A549 (cell line): ENCODE results near the gene CADM1. TPM values are rescaled to one million over a fixed set of nuclear protein-coding genes. Genes with fewer than 3 reads are reported as not detected.

Experiments
- ATAC-seq, 2 experiments: fragments of 200-7000 bp in 1 of 2; fragments of >200 bp in 1 of 2; cut with Nextera tagmentation in 1 of 2; cut with Tn5 transposase in 1 of 2; 3 replicates each; pipeline versions ENCODE4 v1.8.0 to v1.9.1; 2018 to 2020; ENCODE audit warnings: mild to moderate bottlenecking in 1 of 2, moderate library complexity in 1 of 2
- CTCF ChIA-PET: fragments of 300-600 bp; sonication (Branson Sonifier 250); formaldehyde crosslinking; extraction: SDS; loops from one replicate; lab custom pipeline; 2021; ENCODE audit warnings: antibody characterized with exemption, inconsistent platforms; lab: Yijun Ruan, JAX
- POLR2A ChIA-PET: fragments of 350-600 bp; formaldehyde crosslinking; extraction: SDS; loops from one replicate; lab custom pipeline; 2021; ENCODE audit warnings: antibody characterized with exemption, inconsistent platforms; lab: Yijun Ruan, JAX
- DNase-seq, 2 experiments: peaks; one replicate each; pipeline versions ENCODE4 v3.0.0 to v3.0.0-alpha.2; 2011 to 2016; ENCODE audit warnings: low read depth in 1 of 2, low spot score in 1 of 2
- FAIRE-seq: peaks from 2 replicates; lab custom pipeline; 2011; peaks lifted over from hg19 to GRCh38; lab: Jason Lieb, UNC
- H3K27ac ChIP-seq, 2 experiments: fragments of >200 bp; sonication (Bioruptor Twin); formaldehyde crosslinking; 3 replicates each; pipeline ENCODE4 v1.5.1; 2016 to 2017
- H3K4me1 ChIP-seq: fragments of >200 bp; sonication (Bioruptor Twin); formaldehyde crosslinking; 3 replicates; pipeline ENCODE4 v1.6.1; 2016
- H3K4me2 ChIP-seq: fragments of >200 bp; sonication (Bioruptor Twin); formaldehyde crosslinking; 3 replicates; pipeline ENCODE4 v1.6.1; 2016
- H3K4me3 ChIP-seq: fragments of >200 bp; sonication (Bioruptor Twin); formaldehyde crosslinking; 3 replicates; pipeline ENCODE4 v1.5.1; 2016
- H3K9me3 ChIP-seq: fragments of >200 bp; sonication (Bioruptor Twin); formaldehyde crosslinking; 3 replicates; pipeline ENCODE4 v1.6.1; 2016
- BHLHE40 ChIP-seq: IDR thresholded peaks from 2 replicates; pipeline ENCODE4 v1.6.1; 2012; ENCODE audit warnings: low read depth, low read length, inconsistent platforms
- CBX2 ChIP-seq: fragments of 200-600 bp; sonication (generic); IDR thresholded peaks from 2 replicates; pipeline ENCODE4 v1.6.1; 2016; ENCODE audit warnings: low read depth, mild to moderate bottlenecking, borderline replicate concordance
- CEBPB ChIP-seq, 2 experiments: fragments of >200 bp in 1 of 2; sonication (Bioruptor Twin) in 1 of 2; formaldehyde crosslinking in 1 of 2; IDR thresholded peaks; 2 replicates each; pipeline ENCODE4 v1.6.1; 2012 to 2016
- CHD4 ChIP-seq: fragments of 200-600 bp; sonication (generic); IDR thresholded peaks from 2 replicates; pipeline ENCODE4 v1.6.1; 2016; ENCODE audit warnings: antibody characterized with exemption, mild to moderate bottlenecking, borderline replicate concordance
- EHF ChIP-seq: fragments of 250-450 bp; sonication (Bioruptor Pico); IDR thresholded peaks from 2 replicates; pipeline ENCODE4 v1.5.0; 2020; ENCODE audit warnings: mild to moderate bottlenecking
- EHMT2 ChIP-seq: fragments of 200-600 bp; sonication (generic); IDR thresholded peaks from 2 replicates; pipeline ENCODE4 v1.6.1; 2016; ENCODE audit warnings: antibody characterized with exemption, low read depth, mild to moderate bottlenecking, moderate library complexity
- EP300 ChIP-seq, 2 experiments: fragments of >200 bp; sonication (Bioruptor Twin); formaldehyde crosslinking; IDR thresholded peaks; 2 replicates in 1 of 2; 3 replicates in 1 of 2; pipeline ENCODE4 v1.6.1; 2016 to 2017
- FOSB ChIP-seq: fragments of 250-450 bp; sonication (Bioruptor Pico); IDR thresholded peaks from 2 replicates; pipeline ENCODE4 v1.5.0; 2020; ENCODE audit warnings: mild to moderate bottlenecking, moderate library complexity
- FOXS1 ChIP-seq: fragments of 250-450 bp; sonication (Bioruptor Pico); IDR thresholded peaks from 2 replicates; pipeline ENCODE4 v1.5.0; 2020; ENCODE audit warnings: mild to moderate bottlenecking, moderate library complexity
- GATA3 ChIP-seq: IDR thresholded peaks from 2 replicates; pipeline ENCODE4 v1.6.1; 2012; ENCODE audit warnings: borderline replicate concordance
- HDAC2 ChIP-seq: fragments of 200-600 bp; sonication (generic); IDR thresholded peaks from 2 replicates; pipeline ENCODE4 v1.6.1; 2016
- HEYL ChIP-seq: fragments of 250-450 bp; sonication (Bioruptor Pico); IDR thresholded peaks from 2 replicates; pipeline ENCODE4 v1.8.0; 2021; ENCODE audit warnings: mild to moderate bottlenecking, moderate library complexity
- HOXA7 ChIP-seq: fragments of 250-450 bp; sonication (Bioruptor Pico); IDR thresholded peaks from 2 replicates; pipeline ENCODE4 v1.5.0; 2020; ENCODE audit warnings: mild to moderate bottlenecking, moderate library complexity
- HOXB13 ChIP-seq: fragments of 250-450 bp; sonication (Bioruptor Pico); IDR thresholded peaks from 2 replicates; pipeline ENCODE4 v1.5.0; 2020; ENCODE audit warnings: low read depth, mild to moderate bottlenecking, moderate library complexity
- HOXB5 ChIP-seq: fragments of 250-450 bp; sonication (Bioruptor Pico); IDR thresholded peaks from 2 replicates; pipeline ENCODE4 v1.5.0; 2020; ENCODE audit warnings: mild to moderate bottlenecking, moderate library complexity
- JUNB ChIP-seq: fragments of >200 bp; sonication (Bioruptor Twin); formaldehyde crosslinking; IDR thresholded peaks from 2 replicates; pipeline ENCODE4 v1.6.1; 2016
- KDM5A ChIP-seq: fragments of 200-600 bp; sonication (generic); IDR thresholded peaks from 2 replicates; pipeline ENCODE4 v1.6.1; 2016; ENCODE audit warnings: antibody characterized with exemption, mild to moderate bottlenecking
- MAFK ChIP-seq: fragments of 450-650 bp; IDR thresholded peaks from 2 replicates; pipeline ENCODE4 v1.6.1; 2014; ENCODE audit not compliant: partially characterized antibody
- MYC ChIP-seq: IDR thresholded peaks from 2 replicates; pipeline ENCODE4 v1.6.1; 2012; ENCODE audit warnings: mild to moderate bottlenecking, inconsistent platforms, low read length, improper control_type of control experiment, borderline replicate concordance
- NFE2L2 ChIP-seq: fragments of 150-350 bp; conservative IDR thresholded peaks from 2 replicates; pipeline ENCODE4 v1.6.1; 2014; ENCODE audit warnings: low read length
- PHF8 ChIP-seq: fragments of 200-600 bp; sonication (generic); IDR thresholded peaks from 2 replicates; pipeline ENCODE4 v1.6.1; 2016; ENCODE audit warnings: low read depth, mild to moderate bottlenecking, antibody characterized with exemption, moderate library complexity, borderline replicate concordance
- POLR2A ChIP-seq: IDR thresholded peaks from 2 replicates; pipeline ENCODE4 v1.6.1; 2012; ENCODE audit warnings: mild to moderate bottlenecking, low read length
- POLR2AphosphoS2 ChIP-seq: conservative IDR thresholded peaks from 2 replicates; pipeline ENCODE4 v1.6.1; 2012; ENCODE audit warnings: low read length, improper control_type of control experiment, inconsistent platforms
- RARB ChIP-seq: fragments of 250-450 bp; sonication (Bioruptor Pico); IDR thresholded peaks from 2 replicates; pipeline ENCODE4 v1.8.0; 2021; ENCODE audit warnings: mild to moderate bottlenecking, moderate library complexity
- RCOR1 ChIP-seq: fragments of 150-350 bp; IDR thresholded peaks from 2 replicates; pipeline ENCODE4 v1.6.1; 2014; ENCODE audit warnings: antibody characterized with exemption, low read length, low read depth
- SMC3 ChIP-seq: fragments of >200 bp; sonication (Bioruptor Twin); formaldehyde crosslinking; IDR thresholded peaks from 3 replicates; pipeline ENCODE4 v1.6.1; 2018; ENCODE audit warnings: inconsistent platforms
- SREBF2 ChIP-seq: fragments of 450-650 bp; IDR thresholded peaks from 2 replicates; pipeline ENCODE4 v1.6.1; 2014; ENCODE audit warnings: mild to moderate bottlenecking, moderate library complexity
- ZC3H11A ChIP-seq: fragments of 450-650 bp; IDR thresholded peaks from 2 replicates; pipeline ENCODE4 v1.6.1; 2014; ENCODE audit warnings: antibody characterized with exemption, mild to moderate bottlenecking
- ZFP36 ChIP-seq: fragments of 450-650 bp; IDR thresholded peaks from 2 replicates; pipeline ENCODE4 v1.6.1; 2014; ENCODE audit warnings: borderline replicate concordance; ENCODE audit not compliant: partially characterized antibody
- ZSCAN20 ChIP-seq: fragments of 250-450 bp; sonication (Bioruptor Pico); IDR thresholded peaks from 2 replicates; pipeline ENCODE4 v1.8.0; 2022; ENCODE audit warnings: mild to moderate bottlenecking, moderate library complexity
- WGBS: methylation state at CpG from one replicate; pipeline ENCODE4 v1.1.6; 2017; ENCODE audit errors: missing lambda C conversion rate; 5-methylcytosine and 5-hydroxymethylcytosine counted together
- polyA plus RNA-seq, 4 experiments: library from polyadenylated mRNA; depleted of rRNA in 3 of 4; stranded (reverse); fragments of >200 nt; fragmentation: RNase III in 1 of 4; extraction: RNeasy Plus Mini Kit Qiagen cat#74134 plus additional on column Dnase treatment in 1 of 4; gene quantifications; 2 replicates in 3 of 4; 3 replicates in 1 of 4; pipeline ENCODE4 v1.2.3, GENCODE V29; 2011 to 2017
- TF ChIP-seq, protein P1 (sequence below): IDR thresholded peaks from 2 replicates; pipeline ENCODE4 v1.6.1; 2012
- TF ChIP-seq, protein P2 (sequence below): IDR thresholded peaks from 2 replicates; pipeline ENCODE4 v1.6.1; 2012; ENCODE audit warnings: low read depth, borderline replicate concordance
- TF ChIP-seq, protein P3 (sequence below): fragments of >200 bp; sonication (Bioruptor Twin); formaldehyde crosslinking; IDR thresholded peaks from 2 replicates; pipeline ENCODE4 v1.6.1; 2016

The CADM1 gene
- polyA plus RNA-seq, 2 of the 4 experiments (the other 2 are of a cell fraction) = 33.4 to 36.7 TPM

DNA sequence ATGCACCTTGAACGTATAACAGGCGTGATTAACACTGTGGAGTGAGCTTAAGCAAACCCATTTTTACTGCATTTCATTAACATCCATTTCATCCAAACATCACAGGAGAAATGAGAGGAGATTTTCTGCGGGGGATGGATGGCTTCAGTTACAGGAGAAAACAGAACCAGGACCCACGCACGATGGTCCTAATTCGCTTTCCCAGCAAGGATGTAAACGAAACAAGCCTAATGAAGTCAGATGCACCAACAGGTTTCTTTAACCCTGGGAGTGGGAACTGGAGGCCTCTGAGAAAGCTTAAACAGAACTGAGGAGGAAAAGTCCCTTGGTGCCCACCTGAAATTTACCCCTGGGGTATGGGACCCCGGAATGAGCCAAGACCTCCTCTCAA lies 2.7 kb downstream of the CADM1 start:
- FAIRE-seq (no peak), DNase-seq (no peak), ATAC-seq (no peak)
- ChIA-PET POLR2A (no interaction called here), CTCF (interaction anchor here (0.5 to 2.0 kb wide), 6 partner anchors 68 to 177 kb away, joined by 3 to 9 read pairs (median 3); no protein-coding TSS in a partner anchor)
- WGBS = 91% methylated on average over 8 of the region's 8 CpGs
- Histone ChIP-seq H3K27ac (no peak overlapping the region), H3K4me3 (no peak overlapping the region), H3K4me2 (peak overlapping the region; percentile 94; the same call in 2 of the 3 replicates), H3K4me1 (peaks cover 36% of the 10 kb centered on the region; the same call in 2 of the 3 replicates), H3K9me3 (no peaks in the 10 kb centered on the region)
- no peak for TF ChIP-seq PHF8
- no peak for TF ChIP-seq ZFP36
- TF ChIP-seq JUNB = no peak
- TF ChIP-seq CHD4 = no peak
- no peak for TF ChIP-seq EHMT2
- no peak for TF ChIP-seq GATA3
- no peak for TF ChIP-seq MYC
- TF ChIP-seq POLR2AphosphoS2 = no peak
- TF ChIP-seq EP300 (IDR thresholded peaks at IDR 0.05) = no peak
- TF ChIP-seq, protein P1, sequence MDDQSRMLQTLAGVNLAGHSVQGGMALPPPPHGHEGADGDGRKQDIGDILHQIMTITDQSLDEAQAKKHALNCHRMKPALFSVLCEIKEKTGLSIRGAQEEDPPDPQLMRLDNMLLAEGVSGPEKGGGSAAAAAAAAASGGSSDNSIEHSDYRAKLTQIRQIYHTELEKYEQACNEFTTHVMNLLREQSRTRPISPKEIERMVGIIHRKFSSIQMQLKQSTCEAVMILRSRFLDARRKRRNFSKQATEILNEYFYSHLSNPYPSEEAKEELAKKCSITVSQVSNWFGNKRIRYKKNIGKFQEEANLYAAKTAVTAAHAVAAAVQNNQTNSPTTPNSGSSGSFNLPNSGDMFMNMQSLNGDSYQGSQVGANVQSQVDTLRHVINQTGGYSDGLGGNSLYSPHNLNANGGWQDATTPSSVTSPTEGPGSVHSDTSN = no peak
- no peak for TF ChIP-seq NFE2L2
- TF ChIP-seq RCOR1 = no peak
- TF ChIP-seq, protein P2, sequence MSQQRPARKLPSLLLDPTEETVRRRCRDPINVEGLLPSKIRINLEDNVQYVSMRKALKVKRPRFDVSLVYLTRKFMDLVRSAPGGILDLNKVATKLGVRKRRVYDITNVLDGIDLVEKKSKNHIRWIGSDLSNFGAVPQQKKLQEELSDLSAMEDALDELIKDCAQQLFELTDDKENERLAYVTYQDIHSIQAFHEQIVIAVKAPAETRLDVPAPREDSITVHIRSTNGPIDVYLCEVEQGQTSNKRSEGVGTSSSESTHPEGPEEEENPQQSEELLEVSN = no peak
- no peak for TF ChIP-seq EHF (CRISPR knock-in tag)
- no peak for TF ChIP-seq KDM5A
- TF ChIP-seq HDAC2 = no peak
- no peak for TF ChIP-seq FOSB (CRISPR knock-in tag)
- TF ChIP-seq ZC3H11A = no peak

DNA sequence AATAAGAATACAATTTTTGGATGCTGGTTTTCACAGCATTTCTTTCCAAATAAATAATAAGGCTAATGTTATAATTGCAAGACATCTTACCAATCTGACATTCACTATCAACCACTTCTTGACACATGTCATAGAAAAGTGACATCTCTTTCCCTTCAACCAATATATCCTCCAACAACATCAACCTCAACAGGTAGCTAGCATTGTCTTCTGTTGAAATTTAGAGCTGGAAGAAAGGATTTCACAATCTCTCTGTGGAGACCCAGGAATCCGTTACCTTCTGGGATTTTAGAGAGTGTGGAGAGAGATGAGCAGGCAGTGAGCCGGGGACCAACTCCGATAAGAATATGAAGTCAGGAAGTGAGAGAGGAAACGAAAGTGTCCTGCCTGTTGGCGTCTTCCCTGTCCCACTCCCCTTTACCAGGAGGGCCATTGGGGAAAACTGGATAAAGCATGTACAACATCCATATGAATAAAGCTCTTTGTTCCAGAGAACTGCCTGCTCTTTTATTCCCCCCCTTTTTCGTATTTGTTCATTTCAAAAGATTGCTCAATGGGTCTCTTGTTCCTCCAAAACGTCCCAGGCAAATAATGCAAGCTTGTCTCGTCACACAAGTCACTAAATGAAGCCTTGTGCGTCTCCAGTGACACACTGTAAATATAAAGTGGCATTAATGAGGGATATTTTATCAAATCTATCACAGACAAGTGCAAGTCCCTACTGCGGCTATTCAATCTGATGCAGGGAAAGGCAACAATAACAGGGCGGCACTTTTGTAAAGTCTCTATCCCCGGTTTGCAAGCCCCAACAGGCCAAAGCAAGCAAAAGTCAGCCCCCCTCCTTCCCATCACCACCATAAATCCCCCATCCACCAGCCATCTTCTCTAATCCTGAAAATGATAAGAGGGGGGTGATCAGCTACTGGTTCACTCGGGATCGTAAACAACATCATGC lies 3.4 kb downstream of the CADM1 start:
- Histone ChIP-seq H3K4me1 (peaks cover 37% of the 10 kb centered on the region; the same call in 2 of the 3 replicates), H3K4me2 (no peak overlapping the region), H3K9me3 (no peaks in the 10 kb centered on the region), H3K4me3 (no peak overlapping the region), H3K27ac (no peak overlapping the region)
- POLR2A ChIA-PET = no interaction called here
- FAIRE-seq (no peak), ATAC-seq (no peak), DNase-seq (no peak)
- TF ChIP-seq EHMT2 (no peak), SREBF2 (no peak), EP300 (IDR thresholded peaks at IDR 0.05) (no peak), CBX2 (no peak), HOXB5 (no peak), EHF (CRISPR knock-in tag) (no peak), HOXB13 (CRISPR knock-in tag) (no peak), FOXS1 (CRISPR knock-in tag) (no peak)
- WGBS = 89% methylated on average over 14 of the region's 14 CpGs
- CTCF ChIA-PET = interaction anchor here (0.6 to 1.2 kb wide), 5 partner anchors 11 to 176 kb away, joined by 3 to 5 read pairs (median 3); no protein-coding TSS in a partner anchor

DNA sequence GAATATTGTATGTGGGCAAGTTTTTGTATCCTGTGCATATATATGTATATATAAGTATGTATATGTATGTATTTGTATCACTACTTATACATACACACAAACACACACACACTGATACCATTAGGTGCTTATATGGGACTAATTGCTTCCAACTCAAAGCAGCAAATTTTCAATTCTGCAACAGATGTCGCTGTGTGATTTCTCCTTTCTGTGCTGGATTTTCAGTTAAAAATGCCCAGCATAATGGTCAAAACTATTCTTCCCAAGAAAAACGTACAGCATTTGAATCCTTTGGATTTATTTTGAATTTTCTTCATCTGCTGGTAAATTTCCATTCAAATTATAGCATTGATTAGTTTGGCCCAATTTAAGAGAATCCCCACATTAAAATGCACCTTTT lies 4.3 kb downstream of the CADM1 start:
- FAIRE-seq (no peak), DNase-seq (no peak), ATAC-seq (no peak)
- 78% methylated on average over 2 of the region's 2 CpGs for WGBS
- POLR2A ChIA-PET = no interaction called here
- no peak overlapping the region for H3K4me2 ChIP-seq
- H3K4me3 ChIP-seq = no peak overlapping the region
- no peak overlapping the region for H3K27ac ChIP-seq
- H3K4me1 ChIP-seq = peaks cover 44% of the 10 kb centered on the region; the same call in 2 of the 3 replicates
- H3K9me3 ChIP-seq = no peaks in the 10 kb centered on the region
- CTCF ChIA-PET = interaction anchor here (1.2 kb wide), 1 partner anchor 165 kb away, joined by 4 read pairs; no protein-coding TSS in a partner anchor
- TF ChIP-seq BHLHE40 = no peak
- TF ChIP-seq HOXA7 (CRISPR knock-in tag) = no peak
- no peak for TF ChIP-seq RARB (CRISPR knock-in tag)
- TF ChIP-seq MYC = no peak
- no peak for TF ChIP-seq CEBPB (IDR thresholded peaks at IDR 0.05)
- no peak for TF ChIP-seq ZFP36
- no peak for TF ChIP-seq PHF8
- TF ChIP-seq ZSCAN20 (CRISPR knock-in tag) = no peak
- no peak for TF ChIP-seq KDM5A
- TF ChIP-seq SMC3 = no peak
- no peak for TF ChIP-seq CBX2
- no peak for TF ChIP-seq POLR2AphosphoS2
- TF ChIP-seq POLR2A = no peak
- TF ChIP-seq HEYL (CRISPR knock-in tag) = no peak
- TF ChIP-seq EHF (CRISPR knock-in tag) = no peak
- no peak for TF ChIP-seq MAFK
- TF ChIP-seq, protein P3, sequence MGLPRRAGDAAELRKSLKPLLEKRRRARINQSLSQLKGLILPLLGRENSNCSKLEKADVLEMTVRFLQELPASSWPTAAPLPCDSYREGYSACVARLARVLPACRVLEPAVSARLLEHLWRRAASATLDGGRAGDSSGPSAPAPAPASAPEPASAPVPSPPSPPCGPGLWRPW = no peak
